ENCODE data around the gene SURF2.
"Not testable (repeated sequence)": the region's sequence is repeated elsewhere in the genome, so short reads cannot be mapped to it uniquely, and the experiment has no call there.

SURF2 gene

GRCh38 chr9:133379153-133380086 is 23.1 kb downstream of the SURF2 start:
- DNase-seq: no peak

GRCh38 chr9:133380734-133381133 is 24.4 kb downstream of the SURF2 start:
- no peak for DNase-seq

- DNase-seq: no peak
Measured at GRCh38 chr9:133382507-133383141, 26.3 kb downstream of the SURF2 start.

GRCh38 chr9:133383438-133383837 is 27.1 kb downstream of the SURF2 start:
- no peak for DNase-seq

- no peak for DNase-seq
Measured at GRCh38 chr9:133384736-133385321, 28.5 kb downstream of the SURF2 start.

- DNase-seq: no peak
Measured at GRCh38 chr9:133385452-133385851, 29.1 kb downstream of the SURF2 start.

GRCh38 chr9:133386338-133386737 is 30.0 kb downstream of the SURF2 start:
- no peak for DNase-seq

- no peak for DNase-seq
Measured at GRCh38 chr9:133387680-133388079, 31.3 kb downstream of the SURF2 start.

- DNase-seq: no peak
Measured at GRCh38 chr9:133389025-133389557, 32.7 kb downstream of the SURF2 start.

GRCh38 chr9:133389562-133389961 is 33.2 kb downstream of the SURF2 start:
- no peak for DNase-seq

GRCh38 chr9:133390713-133391112 is 34.4 kb downstream of the SURF2 start:
- no peak for DNase-seq

- DNase-seq: not testable (repeated sequence)
Measured at GRCh38 chr9:133391449-133391848, 35.1 kb downstream of the SURF2 start.

GRCh38 chr9:133392308-133392707 is 36.0 kb downstream of the SURF2 start:
- DNase-seq: not testable (repeated sequence)

GRCh38 chr9:133393399-133393798 is 37.0 kb downstream of the SURF2 start:
- DNase-seq: no peak

- DNase-seq: no peak
Measured at GRCh38 chr9:133394687-133395271, 38.4 kb downstream of the SURF2 start.

- no peak for DNase-seq
Measured at GRCh38 chr9:133396952-133397351, 40.6 kb downstream of the SURF2 start.

GRCh38 chr9:133397370-133397769 is 41.0 kb downstream of the SURF2 start:
- DNase-seq: no peak

- no peak for DNase-seq
Measured at GRCh38 chr9:133397895-133398294, 41.5 kb downstream of the SURF2 start.

GRCh38 chr9:133400292-133400691 is 43.9 kb downstream of the SURF2 start:
- DNase-seq: no peak

GRCh38 chr9:133401588-133401987 is 45.2 kb downstream of the SURF2 start:
- no peak for DNase-seq

GRCh38 chr9:133402689-133403088 is 46.3 kb downstream of the SURF2 start:
- no peak for DNase-seq

GRCh38 chr9:133403766-133404453 is 47.6 kb downstream of the SURF2 start:
- DNase-seq: peak; percentile 72
